Stimulated activated CD4-positive, alpha-beta T cell treated with anti-CD3 and anti-CD28 coated beads, Interleukin-12 subunit alpha, Interleukin-12 subunit beta, amount 100 ng/mL, for 4 hours (primary cell): ENCODE measurements around the gene TPGS2.
"Not testable (repeated sequence)": the region's sequence is repeated elsewhere in the genome, so short reads cannot be mapped to it uniquely, and the experiment has no call there.

Experiments
- DNase-seq: peaks from one replicate; pipeline ENCODE4 v3.0.0-alpha.2; 2020

Gene TPGS2

GRCh38 chr18:36819621-36820020 is 9.2 kb downstream of the TPGS2 start:
- DNase-seq = no peak

- DNase-seq = no peak
Measured at GRCh38 chr18:36818652-36819051, 10.2 kb downstream of the TPGS2 start.

GRCh38 chr18:36817039-36817438 is 11.8 kb downstream of the TPGS2 start:
- no peak for DNase-seq

DNA sequence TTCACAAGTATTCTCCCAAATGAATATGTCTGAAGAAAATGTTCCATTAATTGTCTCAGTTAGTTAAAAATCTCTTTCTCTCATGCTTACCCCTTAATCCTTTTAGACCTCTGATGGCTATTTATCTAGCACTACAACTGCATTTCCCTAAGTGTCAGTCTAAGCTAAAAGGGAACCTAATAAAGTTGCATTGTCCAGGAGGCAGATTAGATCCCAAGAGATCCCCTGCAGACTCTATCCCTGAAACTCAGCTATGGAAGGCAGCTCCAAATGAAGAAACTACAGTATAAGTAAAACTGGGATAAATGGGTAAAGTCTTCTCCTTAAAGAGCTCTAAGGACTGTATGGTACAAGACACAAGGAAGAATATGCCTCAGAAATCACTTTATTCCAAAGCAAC is 12.7 kb downstream of the TPGS2 start:
- not testable (repeated sequence) for DNase-seq

DNA sequence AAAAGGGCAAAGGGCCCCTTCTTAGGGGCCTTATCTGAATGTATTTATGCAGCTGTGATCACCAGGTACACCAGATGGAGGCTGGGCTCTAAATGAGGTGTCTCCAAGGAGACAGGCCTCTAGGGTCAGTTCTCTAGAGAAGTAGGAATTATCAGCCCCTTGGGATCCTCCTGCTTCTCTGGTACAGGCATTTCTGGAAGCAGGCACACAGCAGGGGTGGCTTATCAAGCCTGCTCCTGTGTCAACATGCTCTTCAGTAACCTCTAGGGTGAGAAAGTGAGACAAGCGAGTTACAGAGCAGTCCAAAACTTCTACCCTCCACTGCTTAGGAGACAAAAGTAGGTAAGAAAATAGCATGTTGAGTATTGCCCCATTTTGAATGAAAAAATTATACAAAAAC is 13.8 kb downstream of the TPGS2 start:
- DNase-seq = no peak

DNA sequence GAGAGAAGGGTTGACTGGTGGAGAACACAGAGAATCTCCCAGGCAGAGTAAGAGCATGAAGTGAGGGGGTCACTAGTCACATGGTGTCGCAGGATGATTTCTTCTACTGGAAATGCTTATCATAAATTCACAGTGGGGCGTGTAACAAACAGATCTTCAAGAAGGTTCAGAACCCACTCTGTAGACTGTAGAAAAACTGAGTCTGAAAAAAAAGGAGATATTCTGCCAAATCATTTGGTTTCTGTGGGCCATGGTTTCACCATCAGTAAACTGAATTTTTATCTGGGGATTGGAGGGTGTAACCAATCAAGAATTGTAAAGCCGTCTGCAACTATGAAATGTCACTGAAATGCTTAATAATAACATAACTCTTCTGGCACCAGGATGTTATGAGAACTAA is 15.0 kb downstream of the TPGS2 start:
- no peak for DNase-seq

DNA sequence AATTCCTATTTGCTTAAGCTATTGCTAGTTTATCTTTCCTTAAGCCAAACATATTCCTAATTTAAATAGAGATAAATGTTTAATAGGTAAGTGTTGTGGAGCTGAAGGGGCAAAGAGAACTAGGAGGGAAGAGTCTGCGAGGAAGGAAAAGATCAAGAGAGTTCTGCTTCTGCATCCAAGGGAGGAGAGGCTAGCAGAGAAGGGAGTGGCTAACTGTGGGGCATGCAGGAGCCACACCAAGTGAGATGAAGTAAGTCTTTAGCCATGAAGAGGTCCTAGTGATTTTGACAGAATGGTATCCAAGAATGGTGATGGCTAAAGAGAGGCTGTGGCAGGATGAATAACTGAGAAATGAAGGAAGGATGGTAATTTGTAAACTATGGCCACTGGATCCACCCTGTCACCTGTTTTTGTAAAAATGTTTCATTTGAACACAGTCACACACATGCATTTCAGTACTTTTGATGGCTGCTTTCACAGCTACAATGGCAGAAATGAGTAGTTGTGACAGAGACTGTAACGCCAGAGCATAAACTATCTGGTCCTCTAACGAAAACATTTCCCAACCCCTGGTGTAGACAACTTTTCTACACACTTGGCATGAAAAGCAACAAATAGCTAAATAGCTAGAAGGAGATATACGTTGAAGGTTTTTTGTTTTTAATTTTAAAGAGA is 15.6 kb downstream of the TPGS2 start:
- DNase-seq = no peak

- no peak for DNase-seq
Measured at GRCh38 chr18:36812678-36813077, 16.1 kb downstream of the TPGS2 start.

GRCh38 chr18:36811955-36812354 is 16.8 kb downstream of the TPGS2 start:
- DNase-seq = no peak

DNA sequence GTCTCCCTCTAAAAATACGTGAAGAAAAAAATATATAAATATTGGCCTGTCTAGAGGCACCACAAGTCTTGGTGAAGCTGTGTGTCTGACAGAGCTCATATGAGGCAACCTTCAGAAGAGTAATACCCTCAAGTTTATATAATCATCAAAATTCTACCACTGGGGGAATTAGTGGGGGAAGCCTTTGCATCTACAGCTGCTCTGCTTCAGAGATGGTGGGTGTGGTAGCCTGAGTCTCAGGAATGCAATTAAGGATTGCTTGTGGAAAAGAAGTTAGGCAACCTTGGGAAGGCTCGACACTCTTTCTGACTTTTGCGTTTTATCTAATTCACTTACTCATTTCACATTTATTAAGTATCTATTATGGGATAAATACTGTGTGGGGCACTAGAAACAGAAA is 17.4 kb downstream of the TPGS2 start:
- DNase-seq = no peak

DNA sequence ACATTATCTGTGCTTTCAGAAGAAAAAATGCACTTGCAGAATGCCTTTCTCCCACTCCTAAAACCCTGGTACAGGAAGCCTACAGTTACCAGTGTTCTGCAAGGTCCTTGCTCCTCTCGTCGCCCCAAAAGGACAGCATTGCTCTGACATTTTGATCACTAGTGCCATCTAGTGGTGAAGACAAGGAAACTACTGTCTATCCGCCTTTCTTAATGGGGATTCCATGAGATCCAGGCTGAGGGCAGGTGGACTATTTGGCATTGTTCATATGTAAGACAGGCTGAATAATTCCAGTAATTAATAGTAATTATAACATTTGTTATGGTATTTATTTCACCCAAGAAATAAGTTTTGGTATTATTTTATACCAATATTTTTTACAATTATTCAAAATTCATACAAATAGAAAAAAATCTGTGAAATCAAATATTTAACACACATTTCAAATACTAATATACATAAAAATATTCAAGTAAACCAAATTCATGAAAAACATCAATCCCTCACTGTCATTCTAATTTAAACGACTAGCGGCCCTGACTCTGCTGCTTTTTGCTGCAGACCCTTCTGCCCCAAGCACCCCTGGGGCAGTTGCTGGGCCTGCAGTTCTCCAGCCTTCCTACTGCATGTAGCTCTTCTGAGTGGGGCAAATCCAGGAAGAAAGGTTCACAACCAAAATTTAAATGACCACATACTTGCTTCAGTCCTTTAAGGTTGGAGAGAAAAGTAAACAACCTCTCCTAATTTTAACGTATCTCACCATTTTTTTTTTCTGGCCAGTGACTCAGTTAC is 19.0 kb downstream of the TPGS2 start:
- peak; percentile 3 for DNase-seq

- DNase-seq = no peak
Measured at GRCh38 chr18:36808681-36809080, 20.1 kb downstream of the TPGS2 start.

DNA sequence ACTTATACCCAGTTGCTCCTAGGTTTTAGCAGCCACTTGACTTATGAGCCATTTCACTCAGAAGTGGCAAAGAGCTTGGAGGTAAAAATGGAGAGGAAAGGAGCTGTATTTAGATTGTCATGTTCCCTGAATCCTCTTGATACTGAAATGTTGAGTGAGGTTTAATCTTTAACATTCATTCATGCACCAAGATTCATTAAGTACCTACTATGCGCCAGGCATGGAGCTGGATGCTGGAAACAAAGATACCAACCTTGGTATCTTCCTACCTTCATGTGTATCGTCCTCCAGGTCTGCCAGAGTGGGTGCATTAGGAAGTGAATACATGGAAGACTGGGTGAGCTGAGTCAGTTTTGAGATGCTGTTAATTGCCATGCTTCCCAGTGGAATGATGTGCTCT is 23.7 kb downstream of the TPGS2 start:
- no peak for DNase-seq

GRCh38 chr18:36798738-36799473 is 29.9 kb downstream of the TPGS2 start:
- DNase-seq = no peak

GRCh38 chr18:36792634-36793283 is 36.0 kb downstream of the TPGS2 start:
- DNase-seq = no peak

DNA sequence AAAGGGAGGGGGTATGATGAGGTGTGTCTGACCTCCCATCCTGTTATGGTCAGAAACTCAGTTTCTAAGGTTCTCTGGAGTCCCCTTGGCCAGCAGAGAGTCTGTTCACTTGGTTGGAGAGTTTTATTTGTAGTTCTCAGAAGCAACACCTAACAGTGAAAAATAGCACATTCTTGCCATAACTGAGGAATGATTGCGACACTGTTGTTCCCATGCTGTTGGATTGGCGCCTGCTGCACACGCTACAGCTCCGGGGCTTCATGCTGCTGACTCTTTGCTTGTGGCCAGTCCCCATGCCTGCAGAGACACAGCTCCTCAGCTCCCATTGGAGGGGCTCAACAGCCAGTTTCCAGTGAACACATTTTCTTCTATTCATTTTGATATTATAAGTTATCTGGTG is 42.1 kb downstream of the TPGS2 start:
- DNase-seq = no peak

DNA sequence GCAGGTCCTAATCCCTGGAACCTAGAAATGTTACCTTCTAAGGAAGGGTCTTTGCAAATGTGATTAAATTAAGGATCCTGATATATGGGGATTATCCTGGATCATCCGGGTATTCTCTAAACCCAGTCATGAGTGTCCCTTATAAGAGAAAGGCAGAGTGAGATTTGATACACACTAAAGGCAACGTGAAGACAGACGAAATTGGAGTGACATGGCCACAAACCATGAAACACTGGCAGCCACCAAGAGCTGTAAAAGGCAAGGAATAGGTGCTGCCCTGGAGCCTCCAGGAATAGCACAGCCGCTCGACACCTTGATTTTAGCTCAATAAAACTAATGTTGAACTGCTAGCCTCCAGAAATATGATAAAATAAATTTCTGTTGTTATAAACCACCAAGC is 45.0 kb downstream of the TPGS2 start:
- DNase-seq = no peak

DNA sequence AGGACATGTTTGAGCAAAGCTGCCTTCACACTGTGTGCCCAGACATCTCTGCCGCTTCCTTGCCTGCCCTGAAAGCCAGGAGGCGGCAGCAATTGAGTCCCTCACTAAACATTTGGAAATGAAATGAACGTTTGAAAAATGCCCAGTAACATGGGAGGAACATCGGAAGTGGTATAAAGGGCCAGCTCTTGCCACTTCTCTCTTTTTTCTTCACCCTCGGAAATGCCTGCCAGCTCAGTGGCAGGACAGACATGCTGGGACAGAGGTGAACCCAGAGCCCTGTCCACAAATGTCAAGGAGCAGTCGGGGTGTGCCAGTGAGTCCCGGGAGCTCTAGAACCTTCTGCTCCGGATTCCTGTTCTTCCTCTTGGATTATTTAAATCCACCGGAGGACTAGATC is 46.1 kb downstream of the TPGS2 start:
- no peak for DNase-seq

DNA sequence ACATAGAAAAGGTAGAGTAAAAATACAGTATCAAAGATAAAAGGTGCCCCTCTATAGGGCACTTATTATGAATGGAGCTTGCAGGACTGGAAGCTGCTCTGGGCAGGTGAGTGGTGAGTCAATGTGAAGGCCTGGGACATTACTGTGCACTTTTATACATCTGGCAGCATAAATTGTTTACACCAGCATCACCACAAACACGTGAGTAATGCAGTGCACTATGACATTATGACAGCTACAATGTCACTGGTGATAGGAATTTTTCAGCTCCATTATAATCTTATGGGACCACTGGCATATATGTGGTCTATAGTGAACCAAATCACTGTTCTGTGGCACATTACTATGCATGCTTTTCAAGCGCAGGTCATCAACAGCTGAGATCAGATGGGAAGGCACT is 48.1 kb downstream of the TPGS2 start:
- no peak for DNase-seq

DNA sequence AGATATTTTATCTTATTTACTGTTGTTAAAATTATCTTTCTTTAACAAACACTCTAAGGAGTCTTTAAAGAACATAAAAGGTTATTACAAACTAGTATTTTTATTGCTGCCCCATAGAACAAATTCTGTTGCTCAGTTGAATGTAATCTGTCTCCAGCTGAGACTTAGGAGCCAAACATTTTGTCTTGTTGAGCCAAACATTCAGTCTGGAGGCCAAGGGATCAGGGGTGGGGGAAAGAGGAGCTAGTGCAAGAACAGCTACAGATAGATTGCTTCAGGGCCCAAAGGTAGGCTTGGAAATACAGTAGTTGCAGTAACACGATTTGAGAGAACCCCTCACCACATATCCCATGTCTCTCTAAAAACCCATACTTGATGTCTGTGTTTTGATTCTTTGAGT is 51.2 kb downstream of the TPGS2 start:
- DNase-seq = no peak

- DNase-seq = no peak
Measured at GRCh38 chr18:36776650-36777049, 52.2 kb downstream of the TPGS2 start.

DNA sequence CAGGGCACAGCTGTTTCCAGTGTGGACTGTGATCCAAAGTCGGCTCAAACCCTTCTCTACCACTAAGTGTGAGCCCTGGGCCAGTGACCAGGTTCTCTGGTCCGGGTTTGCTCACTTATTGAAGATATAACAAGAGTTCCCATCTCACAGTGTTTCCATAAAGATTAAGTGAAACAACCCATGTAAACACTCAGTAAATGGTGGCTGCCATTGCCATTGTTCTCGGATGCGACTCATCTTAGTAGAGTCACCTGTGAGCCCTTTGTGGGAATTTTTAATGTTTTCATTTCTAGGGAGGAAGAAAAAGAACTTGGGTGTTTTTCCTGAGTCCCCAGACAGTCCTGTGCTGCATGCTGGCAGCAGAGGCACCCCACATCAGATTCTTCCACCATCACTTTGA is 53.4 kb downstream of the TPGS2 start:
- DNase-seq = no peak

GRCh38 chr18:36772241-36772723 is 56.5 kb downstream of the TPGS2 start:
- DNase-seq = no peak
